ENCODE results near the gene CDK12.

GRCh38 chr17:39581759-39582085 is 120.4 kb downstream of the CDK12 start:
- TF ChIP-seq CTCF (IDR thresholded peaks at IDR 0.05; ENCODE audit: insufficient read depth, low read depth, low read length): no peak
- no peak for TF ChIP-seq EZH2 (IDR thresholded peaks at IDR 0.05; ENCODE audit: insufficient read depth, low read length)
